ENCODE measurements around the gene CDH5. TPM values are rescaled to one million over a fixed set of nuclear protein-coding genes. Genes with fewer than 3 reads are reported as not detected.

The CDH5 gene
- total RNA-seq, 2 experiments from 2014 or later: not detected

DNA sequence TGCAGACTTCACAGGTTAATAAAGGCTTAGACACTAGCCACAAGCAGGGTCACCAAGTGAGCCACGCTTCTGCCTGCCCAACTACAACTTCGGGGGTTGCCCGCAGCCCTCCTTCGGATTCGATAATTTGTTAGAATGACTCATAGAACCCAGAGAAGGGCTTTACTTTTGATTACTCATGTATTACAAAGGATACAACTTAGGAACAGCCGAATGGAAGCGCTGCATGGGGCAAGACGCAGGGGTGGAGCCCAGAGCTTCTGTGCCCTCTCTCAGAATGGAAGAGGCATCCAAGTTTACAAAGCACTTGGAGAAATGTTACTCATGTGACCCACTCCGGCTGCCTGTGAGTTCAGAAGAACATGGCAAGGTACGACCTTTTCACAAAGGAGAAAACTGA is 7.5 kb upstream of the CDH5 start:
- Histone ChIP-seq H3K9me3 (ENCODE audit: low read length) (no peaks in the 10 kb centered on the region), H3K79me2 (ENCODE audit: insufficient read depth, low read depth, low read length) (no peaks in the 10 kb centered on the region), H3K36me3 (ENCODE audit: insufficient read depth, low read length) (no peaks in the 10 kb centered on the region), H3K27ac (ENCODE audit: low read depth, low read length, poor library complexity, severe bottlenecking) (no peak overlapping the region), H3K4me1 (ENCODE audit: insufficient read depth, low read length, poor library complexity, severe bottlenecking) (no peaks in the 10 kb centered on the region), H4K20me1 (ENCODE audit: insufficient read depth, low read length) (no peaks in the 10 kb centered on the region), H3K9me2 (ENCODE audit: insufficient read depth, low read length) (no peaks in the 10 kb centered on the region), H2AFZ (ENCODE audit: low read length) (no peak overlapping the region), H3K4me2 (ENCODE audit: low read length) (no peak overlapping the region), H3K4me3 (ENCODE audit: low read depth, low read length, poor library complexity, severe bottlenecking) (no peak overlapping the region)
- CTCF ChIA-PET (ENCODE audit: unreplicated experiment): interaction anchor here (0.6 kb wide), 1 partner anchor 235 kb away, joined by 4 read pairs; no protein-coding TSS in a partner anchor
- intact Hi-C loops (cut with micrococcal nuclease; ENCODE audit: unreplicated experiment): no loop called here
- no TSS peak for BruUV-seq (replicated peaks)
- DNase-seq (ENCODE audit: low spot score): no peak
- TF ChIP-seq, protein P1, sequence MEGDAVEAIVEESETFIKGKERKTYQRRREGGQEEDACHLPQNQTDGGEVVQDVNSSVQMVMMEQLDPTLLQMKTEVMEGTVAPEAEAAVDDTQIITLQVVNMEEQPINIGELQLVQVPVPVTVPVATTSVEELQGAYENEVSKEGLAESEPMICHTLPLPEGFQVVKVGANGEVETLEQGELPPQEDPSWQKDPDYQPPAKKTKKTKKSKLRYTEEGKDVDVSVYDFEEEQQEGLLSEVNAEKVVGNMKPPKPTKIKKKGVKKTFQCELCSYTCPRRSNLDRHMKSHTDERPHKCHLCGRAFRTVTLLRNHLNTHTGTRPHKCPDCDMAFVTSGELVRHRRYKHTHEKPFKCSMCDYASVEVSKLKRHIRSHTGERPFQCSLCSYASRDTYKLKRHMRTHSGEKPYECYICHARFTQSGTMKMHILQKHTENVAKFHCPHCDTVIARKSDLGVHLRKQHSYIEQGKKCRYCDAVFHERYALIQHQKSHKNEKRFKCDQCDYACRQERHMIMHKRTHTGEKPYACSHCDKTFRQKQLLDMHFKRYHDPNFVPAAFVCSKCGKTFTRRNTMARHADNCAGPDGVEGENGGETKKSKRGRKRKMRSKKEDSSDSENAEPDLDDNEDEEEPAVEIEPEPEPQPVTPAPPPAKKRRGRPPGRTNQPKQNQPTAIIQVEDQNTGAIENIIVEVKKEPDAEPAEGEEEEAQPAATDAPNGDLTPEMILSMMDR (conservative IDR thresholded peaks at IDR 0.05; ENCODE audit: low read length): no peak
- TF ChIP-seq EZH2phosphoT487 (IDR thresholded peaks at IDR 0.05; ENCODE audit: borderline replicate concordance, low read depth, low read length): no peak
- POLR2A ChIA-PET: no interaction called here

DNA sequence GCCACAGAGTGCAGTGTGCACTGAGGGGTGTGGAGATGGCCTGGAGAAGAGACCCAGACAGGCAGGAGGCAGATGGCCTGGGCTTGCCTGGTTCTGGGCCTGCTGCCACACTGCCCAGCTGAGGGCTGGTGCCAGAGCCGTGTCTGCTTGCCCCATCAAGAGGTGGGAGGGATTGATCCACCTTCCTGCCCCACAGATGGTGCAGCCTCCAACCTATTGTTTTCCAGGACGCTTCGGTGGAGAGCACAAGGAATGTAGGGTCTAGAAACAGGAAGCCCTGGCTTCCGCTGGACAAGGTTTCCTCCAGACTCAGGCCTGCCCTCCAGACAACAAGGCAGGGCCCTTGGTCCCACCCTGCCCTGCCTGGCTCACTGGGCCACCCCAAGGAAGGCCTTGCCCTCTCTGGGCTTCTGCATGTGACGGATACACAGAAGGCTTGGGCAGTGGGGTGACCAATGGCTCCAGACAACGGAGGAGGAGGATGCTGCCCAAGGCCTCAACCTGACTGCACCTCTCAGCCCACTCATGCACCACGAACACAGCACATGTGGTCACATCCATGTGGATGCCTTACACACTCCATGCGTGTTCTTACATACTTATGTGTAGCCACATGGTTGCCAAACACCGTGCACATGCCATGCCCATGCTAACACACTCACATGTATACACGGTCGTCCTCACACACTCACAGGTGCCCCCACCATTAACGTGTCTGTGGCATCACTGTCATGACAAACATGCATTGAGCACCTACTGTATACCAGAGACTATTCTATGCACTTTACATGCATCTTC is 6.5 kb upstream of the CDH5 start:
- CTCF ChIA-PET (ENCODE audit: unreplicated experiment): no interaction called here
- intact Hi-C loops (cut with micrococcal nuclease; ENCODE audit: unreplicated experiment): no loop called here
- Histone ChIP-seq H3K79me2 (ENCODE audit: insufficient read depth, low read depth, low read length) (no peaks in the 10 kb centered on the region), H3K27ac (ENCODE audit: low read depth, low read length, poor library complexity, severe bottlenecking) (no peak overlapping the region), H3K4me3 (ENCODE audit: low read depth, low read length, poor library complexity, severe bottlenecking) (no peak overlapping the region), H3K36me3 (ENCODE audit: insufficient read depth, low read length) (no peaks in the 10 kb centered on the region), H3K9me3 (ENCODE audit: low read length) (no peaks in the 10 kb centered on the region), H3K9me2 (ENCODE audit: insufficient read depth, low read length) (no peaks in the 10 kb centered on the region), H4K20me1 (ENCODE audit: insufficient read depth, low read length) (no peaks in the 10 kb centered on the region), H3K4me2 (ENCODE audit: low read length) (no peak overlapping the region), H3K4me1 (ENCODE audit: insufficient read depth, low read length, poor library complexity, severe bottlenecking) (no peaks in the 10 kb centered on the region), H2AFZ (ENCODE audit: low read length) (no peak overlapping the region)
- POLR2A ChIA-PET: no interaction called here
- TF ChIP-seq EZH2phosphoT487 (IDR thresholded peaks at IDR 0.05; ENCODE audit: borderline replicate concordance, low read depth, low read length): no peak
- TF ChIP-seq, protein P1 (conservative IDR thresholded peaks at IDR 0.05; ENCODE audit: low read length): no peak
- no TSS peak for BruUV-seq (replicated peaks)
- no peak for DNase-seq (ENCODE audit: low spot score)

DNA sequence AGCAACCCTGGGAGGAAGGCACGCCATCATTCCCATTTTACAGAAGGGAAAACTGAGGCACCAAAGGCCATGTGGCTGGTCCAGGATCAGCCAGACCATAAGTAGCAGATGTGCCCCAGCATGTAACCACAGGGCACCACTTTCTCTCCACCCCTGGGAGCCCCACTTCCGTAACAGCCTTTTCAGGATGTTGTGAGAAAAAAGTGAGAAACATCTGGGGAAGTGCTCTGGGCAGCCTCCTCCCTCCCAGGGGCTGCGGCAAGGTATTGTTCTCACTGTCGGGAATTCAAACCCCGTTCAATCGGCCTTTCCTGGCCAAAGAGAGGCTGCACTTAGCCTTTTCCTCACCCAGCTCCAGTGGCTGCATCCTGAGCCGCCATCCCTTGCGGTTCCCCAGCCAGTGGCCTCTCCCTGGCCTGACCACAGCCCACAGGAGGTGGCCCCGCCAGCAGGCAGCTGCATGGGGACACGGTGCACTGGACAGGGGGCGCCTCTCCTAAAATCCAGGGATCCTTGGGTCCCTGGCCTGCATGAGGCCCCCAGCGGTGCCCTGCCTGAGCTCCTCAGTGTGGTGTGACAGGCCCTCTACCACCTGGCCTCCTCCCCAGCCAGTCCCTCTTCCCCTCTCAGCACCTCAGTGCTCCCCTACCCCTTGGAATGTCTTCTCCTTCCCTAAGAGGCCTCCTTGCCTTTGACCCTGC is 5.7 kb upstream of the CDH5 start:
- no peaks in the 10 kb centered on the region for H3K4me1 ChIP-seq (ENCODE audit: insufficient read depth, low read length, poor library complexity, severe bottlenecking)
- no peaks in the 10 kb centered on the region for H3K9me3 ChIP-seq (ENCODE audit: low read length)
- peak; percentile 2 for DNase-seq (ENCODE audit: low spot score)
- H4K20me1 ChIP-seq (ENCODE audit: insufficient read depth, low read length): no peaks in the 10 kb centered on the region
- intact Hi-C loops (cut with micrococcal nuclease; ENCODE audit: unreplicated experiment): no loop called here
- POLR2A ChIA-PET: interaction anchor here (0.9 kb wide), 1 partner anchor 126 kb away, joined by 3 read pairs; no protein-coding TSS in a partner anchor
- H3K9me2 ChIP-seq (ENCODE audit: insufficient read depth, low read length): no peaks in the 10 kb centered on the region
- no peaks in the 10 kb centered on the region for H3K36me3 ChIP-seq (ENCODE audit: insufficient read depth, low read length)
- TF ChIP-seq, protein P1 (conservative IDR thresholded peaks at IDR 0.05; ENCODE audit: low read length): no peak
- no peak for TF ChIP-seq EZH2phosphoT487 (IDR thresholded peaks at IDR 0.05; ENCODE audit: borderline replicate concordance, low read depth, low read length)
- BruUV-seq (replicated peaks): no TSS peak
- no peaks in the 10 kb centered on the region for H3K79me2 ChIP-seq (ENCODE audit: insufficient read depth, low read depth, low read length)
- H2AFZ ChIP-seq (ENCODE audit: low read length): no peak overlapping the region
- CTCF ChIA-PET (ENCODE audit: unreplicated experiment): no interaction called here
- H3K27ac ChIP-seq (ENCODE audit: low read depth, low read length, poor library complexity, severe bottlenecking): no peak overlapping the region
- no peak overlapping the region for H3K4me3 ChIP-seq (ENCODE audit: low read depth, low read length, poor library complexity, severe bottlenecking)
- H3K4me2 ChIP-seq (ENCODE audit: low read length): no peak overlapping the region
